NB4 (cell line): Measurements from ENCODE around the gene GPR137B.

Experiments used
- POLR2A ChIP-seq: IDR thresholded peaks from 2 replicates; pipeline ENCODE4 v1.6.1; 2011; ENCODE audit warnings: mild to moderate bottlenecking; ENCODE audit not compliant: insufficient read length; ENCODE audit errors: extremely low read depth
- TF ChIP-seq, protein P1 (sequence below): IDR thresholded peaks from one replicate; pipeline ENCODE4 v1.5.1; 2012; ENCODE audit warnings: low read depth, low read length

DNA sequence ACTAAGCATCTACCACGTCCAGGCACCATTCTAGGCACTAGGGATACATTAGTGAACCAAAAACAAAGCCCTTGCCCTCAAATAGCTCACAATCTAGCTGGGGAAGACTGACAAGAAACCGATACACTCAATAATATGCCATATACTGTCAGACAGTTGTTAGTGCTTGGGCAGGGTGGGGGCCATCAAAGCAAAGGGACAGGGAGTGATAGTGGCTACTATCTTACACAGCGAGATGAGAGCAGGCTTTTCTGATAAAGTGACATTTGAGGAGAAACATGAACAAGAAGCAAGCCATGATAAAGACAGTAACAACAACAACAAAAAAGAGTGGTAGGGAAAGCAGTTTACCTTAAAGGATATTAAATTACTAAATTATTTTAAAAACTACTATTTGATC is 98.3 kb downstream of the GPR137B start:
- TF ChIP-seq, protein P1, sequence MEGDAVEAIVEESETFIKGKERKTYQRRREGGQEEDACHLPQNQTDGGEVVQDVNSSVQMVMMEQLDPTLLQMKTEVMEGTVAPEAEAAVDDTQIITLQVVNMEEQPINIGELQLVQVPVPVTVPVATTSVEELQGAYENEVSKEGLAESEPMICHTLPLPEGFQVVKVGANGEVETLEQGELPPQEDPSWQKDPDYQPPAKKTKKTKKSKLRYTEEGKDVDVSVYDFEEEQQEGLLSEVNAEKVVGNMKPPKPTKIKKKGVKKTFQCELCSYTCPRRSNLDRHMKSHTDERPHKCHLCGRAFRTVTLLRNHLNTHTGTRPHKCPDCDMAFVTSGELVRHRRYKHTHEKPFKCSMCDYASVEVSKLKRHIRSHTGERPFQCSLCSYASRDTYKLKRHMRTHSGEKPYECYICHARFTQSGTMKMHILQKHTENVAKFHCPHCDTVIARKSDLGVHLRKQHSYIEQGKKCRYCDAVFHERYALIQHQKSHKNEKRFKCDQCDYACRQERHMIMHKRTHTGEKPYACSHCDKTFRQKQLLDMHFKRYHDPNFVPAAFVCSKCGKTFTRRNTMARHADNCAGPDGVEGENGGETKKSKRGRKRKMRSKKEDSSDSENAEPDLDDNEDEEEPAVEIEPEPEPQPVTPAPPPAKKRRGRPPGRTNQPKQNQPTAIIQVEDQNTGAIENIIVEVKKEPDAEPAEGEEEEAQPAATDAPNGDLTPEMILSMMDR: no peak
- TF ChIP-seq POLR2A: no peak
